HG02852 (cell line): ENCODE data around the gene CBLB.
A peak's percentile ranks its signal among the peaks of the same experiment; 100 is the strongest.
"Not testable (repeated sequence)": the region's sequence is repeated elsewhere in the genome, so short reads cannot be mapped to it uniquely, and the experiment has no call there.

ENCODE experiments used
- ATAC-seq: cut with Tn5 transposase; IDR thresholded peaks from one replicate; pipeline ENCODE4 v1.9.1; 2021; ENCODE audit warnings: mild to moderate bottlenecking, moderate library complexity; ENCODE audit not compliant: unreplicated experiment

CBLB gene

GRCh38 chr3:105823149-105823867 is 45.5 kb downstream of the CBLB start:
- no peak for ATAC-seq

GRCh38 chr3:105822171-105823123 is 46.4 kb downstream of the CBLB start:
- no peak for ATAC-seq

GRCh38 chr3:105821433-105821832 is 47.4 kb downstream of the CBLB start:
- ATAC-seq: no peak

GRCh38 chr3:105816833-105817232 is 52.0 kb downstream of the CBLB start:
- no peak for ATAC-seq

- ATAC-seq: not testable (repeated sequence)
Observed at GRCh38 chr3:105815331-105815730, 53.5 kb downstream of the CBLB start.

GRCh38 chr3:105813710-105814109 is 55.1 kb downstream of the CBLB start:
- no peak for ATAC-seq

GRCh38 chr3:105812194-105812586 is 56.6 kb downstream of the CBLB start:
- no peak for ATAC-seq

GRCh38 chr3:105811518-105812193 is 57.2 kb downstream of the CBLB start:
- peak; percentile 48 for ATAC-seq

GRCh38 chr3:105809208-105809888 is 59.5 kb downstream of the CBLB start:
- ATAC-seq: no peak

GRCh38 chr3:105807701-105808100 is 61.1 kb downstream of the CBLB start:
- no peak for ATAC-seq

GRCh38 chr3:105807146-105807545 is 61.7 kb downstream of the CBLB start:
- no peak for ATAC-seq

GRCh38 chr3:105806359-105806758 is 62.5 kb downstream of the CBLB start:
- ATAC-seq: no peak

- ATAC-seq: no peak
Observed at GRCh38 chr3:105805404-105805803, 63.4 kb downstream of the CBLB start.

GRCh38 chr3:105802118-105802706 is 66.6 kb downstream of the CBLB start:
- no peak for ATAC-seq

GRCh38 chr3:105801397-105801796 is 67.4 kb downstream of the CBLB start:
- ATAC-seq: no peak

- ATAC-seq: no peak
Observed at GRCh38 chr3:105800320-105800719, 68.5 kb downstream of the CBLB start.

GRCh38 chr3:105799286-105799685 is 69.5 kb downstream of the CBLB start:
- ATAC-seq: no peak

- ATAC-seq: peak; percentile 82
Observed at GRCh38 chr3:105798381-105798934, 70.4 kb downstream of the CBLB start.

- no peak for ATAC-seq
Observed at GRCh38 chr3:105793040-105793439, 75.8 kb downstream of the CBLB start.
